B cell (primary cell): Measurements from ENCODE around the gene MS4A4E. TPM values are rescaled to one million over a fixed set of nuclear protein-coding genes. Genes with fewer than 3 reads are reported as not detected.

ENCODE experiments used
- ATAC-seq: fragments of 200-7000 bp; cut with Tn5 transposase; one replicate; pipeline ENCODE4 v1.10.0; 2021; ENCODE audit warnings: low read depth, mild to moderate bottlenecking, moderate number of reproducible peaks, moderate library complexity
- CTCF ChIA-PET: fragments of 350-600 bp; sonication (Branson Sonifier 250); formaldehyde crosslinking; loops from one replicate; lab custom pipeline; 2021; ENCODE audit warnings: antibody characterized with exemption, inconsistent platforms; lab: Charles Lee
- POLR2A ChIA-PET: fragments of 350-600 bp; sonication (Branson Sonifier 250); formaldehyde crosslinking; loops from one replicate; lab custom pipeline; 2021; ENCODE audit warnings: antibody characterized with exemption; lab: Charles Lee
- DNase-seq: peaks from one replicate; pipeline ENCODE4 v3.0.0; 2013
- H2AFZ ChIP-seq: 2 replicates; pipeline ENCODE4 v1.6.1; 2012; ENCODE audit warnings: mild to moderate bottlenecking, low read depth, low read length; ENCODE audit not compliant: insufficient read depth, poor library complexity, severe bottlenecking
- H3K27ac ChIP-seq, 2 donors: 1 replicate in 1 of 2; 2 replicates in 1 of 2; pipeline ENCODE4 v1.5.1; 2012 to 2013; ENCODE audit warnings: low read length in 2 of 2, mild to moderate bottlenecking in 2 of 2, moderate library complexity in 1 of 2
- H3K27me3 ChIP-seq, 4 experiments: fragments of 200-600 bp in 1 of 4; sonication (generic) in 1 of 4; replicated peaks in 1 of 4; 1 replicate in 2 of 4; 2 replicates in 2 of 4; pipeline versions ENCODE4 v1.6.1 to v1.7.0; 2013 to 2016; ENCODE audit warnings: low read length in 3 of 4, mild to moderate bottlenecking in 2 of 4, mixed read lengths in 1 of 4, moderate library complexity in 1 of 4; ENCODE audit not compliant: insufficient read depth in 4 of 4, control insufficient read depth in 3 of 4; ENCODE audit errors: control extremely low read depth in 1 of 4
- H3K36me3 ChIP-seq, 2 experiments: replicated peaks in 1 of 2; 1 replicate in 1 of 2; 2 replicates in 1 of 2; pipeline versions ENCODE4 v1.6.1 to v1.7.1; 2013; ENCODE audit warnings: low read length in 1 of 2; ENCODE audit not compliant: insufficient read depth in 2 of 2, control insufficient read depth in 1 of 2; ENCODE audit errors: control extremely low read depth in 1 of 2, extremely low read depth in 1 of 2
- H3K4me1 ChIP-seq, 2 donors: fragments of 200-600 bp in 1 of 2; sonication (generic) in 1 of 2; 1 replicate in 1 of 2; 2 replicates in 1 of 2; pipeline versions ENCODE4 v1.5.1 to v1.6.1; 2013 to 2017; ENCODE audit warnings: low read length in 2 of 2; ENCODE audit not compliant: control insufficient read depth in 2 of 2, insufficient read depth in 2 of 2
- H3K4me2 ChIP-seq: replicated peaks from 2 replicates; pipeline ENCODE3; 2012; ENCODE audit warnings: mild to moderate bottlenecking, low read depth, low read length; ENCODE audit not compliant: poor library complexity, severe bottlenecking
- H3K4me3 ChIP-seq, 5 experiments: fragments of 200-600 bp in 1 of 5; sonication (generic) in 1 of 5; 1 replicate in 3 of 5; 2 replicates in 2 of 5; pipeline versions ENCODE4 v1.5.1 to v1.7.0; 2011 to 2016; ENCODE audit warnings: low read length in 4 of 5, mild to moderate bottlenecking in 4 of 5, low read depth in 2 of 5, control low read depth in 1 of 5, moderate library complexity in 1 of 5; ENCODE audit not compliant: insufficient read depth in 1 of 5; ENCODE audit errors: control extremely low read depth in 1 of 5, extremely low read depth in 1 of 5
- H3K79me2 ChIP-seq: fragments of 200-600 bp; sonication (generic); one replicate; pipeline ENCODE4 v1.6.0; 2016; ENCODE audit warnings: low read length; ENCODE audit not compliant: control insufficient read depth, insufficient read depth
- H3K9ac ChIP-seq: fragments of 200-600 bp; sonication (generic); 2 replicates; pipeline ENCODE4 v1.6.1; 2017; ENCODE audit warnings: mild to moderate bottlenecking, low read length, moderate library complexity
- H3K9me3 ChIP-seq, 3 donors: one replicate each; pipeline versions ENCODE4 v1.6.1 to v1.7.1; 2013; ENCODE audit warnings: low read length in 2 of 3; ENCODE audit not compliant: control insufficient read depth in 2 of 3, insufficient read depth in 1 of 3; ENCODE audit errors: control extremely low read depth in 1 of 3
- H4K20me1 ChIP-seq: 2 replicates; pipeline ENCODE4 v1.6.0; 2012; ENCODE audit warnings: mild to moderate bottlenecking, low read length; ENCODE audit not compliant: insufficient read depth, control insufficient read depth, poor library complexity, severe bottlenecking
- H3K27ac Mint-ChIP-seq: one replicate; pipeline ENCODE4 v1.8.0; 2021; ENCODE audit warnings: mixed read lengths
- H3K27me3 Mint-ChIP-seq: one replicate; pipeline ENCODE4 v1.8.0; 2021; ENCODE audit warnings: mixed read lengths
- H3K4me1 Mint-ChIP-seq: one replicate; pipeline ENCODE4 v1.8.0; 2021; ENCODE audit warnings: mixed read lengths
- H3K4me3 Mint-ChIP-seq: one replicate; pipeline ENCODE4 v1.8.0; 2021; ENCODE audit warnings: mixed read lengths
- H3K9me3 Mint-ChIP-seq: one replicate; pipeline ENCODE4 v1.8.0; 2022; ENCODE audit warnings: mixed read lengths; ENCODE audit not compliant: insufficient read depth
- CTCF ChIP-seq: fragments of 200-600 bp; IDR thresholded peaks from one replicate; pipeline ENCODE4 v1.8.0; 2022; ENCODE audit warnings: antibody characterized with exemption, mild to moderate bottlenecking
- EZH2 ChIP-seq: IDR thresholded peaks from 2 replicates; pipeline ENCODE4 v1.6.1; 2012; ENCODE audit warnings: borderline replicate concordance, low read depth, mild to moderate bottlenecking, moderate library complexity, low read length; ENCODE audit not compliant: insufficient read depth, poor library complexity, severe bottlenecking
- WGBS: methylation state at CpG from one replicate; pipeline ENCODE4 v1.1.5; 2013; ENCODE audit warnings: missing lambda C conversion rate; ENCODE audit not compliant: insufficient coverage; 5-methylcytosine and 5-hydroxymethylcytosine counted together
- intact Hi-C: fragments of 100-400 bp; cut with micrococcal nuclease; formaldehyde crosslinking; loops from one replicate; pipeline ENCODE4 v1.10.0; 2022
- polyA plus RNA-seq: library from polyadenylated mRNA; depleted of rRNA; stranded (reverse); fragments of >200 nt; gene quantifications from 2 replicates; pipeline ENCODE4 v1.2.3, GENCODE V29; 2012
- total RNA-seq, 2 donors: library from RNA; stranded (reverse); fragments of 120-200 nt in 1 of 2; gene quantifications; 1 replicate in 1 of 2; 2 replicates in 1 of 2; pipeline versions ENCODE4 v1.2.3 to v1.2.4, GENCODE V29; 2013 to 2022

MS4A4E gene
- total and polyA plus RNA-seq, 2 donors (not counting 1 experiment from before 2014, with no cell fraction given): 0.27 to 0.42 TPM

DNA sequence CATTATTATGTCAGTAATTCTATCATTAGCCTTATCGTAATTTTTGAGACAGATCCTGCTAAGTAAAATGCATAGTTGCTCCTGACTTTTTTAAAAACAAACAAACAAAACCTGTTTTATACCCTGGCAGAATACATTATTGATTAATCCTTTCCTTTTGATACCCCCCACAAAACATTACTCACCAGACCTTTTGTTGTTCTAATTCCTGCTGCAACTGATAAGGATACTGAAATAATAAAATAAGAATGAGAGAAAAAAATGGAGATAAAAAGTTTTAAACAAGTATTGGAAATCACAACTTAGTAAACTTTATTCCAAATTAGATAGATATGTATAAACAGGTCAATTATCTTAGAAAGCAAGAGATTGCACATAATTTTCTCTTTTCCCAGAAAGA is 28.6 kb downstream of the MS4A4E start:
- no peak overlapping the region for H3K4me3 ChIP-seq
- DNase-seq (no peak), ATAC-seq (no peak)
- Mint-ChIP-seq H3K4me1 (peaks cover 2% of the 10 kb centered on the region), H3K27ac (no peak overlapping the region), H3K4me3 (no peak overlapping the region), H3K27me3 (peaks cover 6% of the 10 kb centered on the region), H3K9me3 (no peaks in the 10 kb centered on the region)
- H3K79me2 ChIP-seq: no peaks in the 10 kb centered on the region
- POLR2A ChIA-PET: no interaction called here
- H3K4me2 ChIP-seq: no peak overlapping the region
- 100% methylated on average over 1 of the region's 1 CpG for WGBS
- no peak for TF ChIP-seq CTCF
- TF ChIP-seq EZH2: no peak
- CTCF ChIA-PET: no interaction called here
- H3K4me1 ChIP-seq: no peaks in the 10 kb centered on the region
- no peak overlapping the region for H3K9ac ChIP-seq
- H4K20me1 ChIP-seq: no peaks in the 10 kb centered on the region
- no peaks in the 10 kb centered on the region for H3K27me3 ChIP-seq
- H3K9me3 ChIP-seq: no peaks in the 10 kb centered on the region
- intact Hi-C loops: no loop called here
- no peak overlapping the region for H3K27ac ChIP-seq
- no peak overlapping the region for H2AFZ ChIP-seq
- no peaks in the 10 kb centered on the region for H3K36me3 ChIP-seq

- no peak overlapping the region for H2AFZ ChIP-seq
- intact Hi-C loops: no loop called here
- ATAC-seq: no peak
- H3K36me3 ChIP-seq: no peaks in the 10 kb centered on the region
- H3K4me1 Mint-ChIP-seq: peaks cover 2% of the 10 kb centered on the region
- H3K27me3 Mint-ChIP-seq: peaks cover 6% of the 10 kb centered on the region
- no peak overlapping the region for H3K27ac Mint-ChIP-seq
- no peak overlapping the region for H3K4me3 ChIP-seq
- H3K9ac ChIP-seq: no peak overlapping the region
- no peaks in the 10 kb centered on the region for H3K9me3 ChIP-seq
- H4K20me1 ChIP-seq: no peaks in the 10 kb centered on the region
- no peaks in the 10 kb centered on the region for H3K27me3 ChIP-seq
- no peak overlapping the region for H3K4me2 ChIP-seq
- no peaks in the 10 kb centered on the region for H3K9me3 Mint-ChIP-seq
- H3K27ac ChIP-seq: no peak overlapping the region
- 40% methylated on average over 4 of the region's 4 CpGs for WGBS
- ChIA-PET POLR2A (no interaction called here), CTCF (no interaction called here)
- no peak overlapping the region for H3K4me3 Mint-ChIP-seq
- no peaks in the 10 kb centered on the region for H3K4me1 ChIP-seq
- no peak for TF ChIP-seq EZH2
- TF ChIP-seq CTCF: no peak
- no peak for DNase-seq
- H3K79me2 ChIP-seq: no peaks in the 10 kb centered on the region
Measured at GRCh38 chr11:60211206-60211605, 31.7 kb downstream of the MS4A4E start.
